SK-N-SH (cell line): ENCODE data around the gene MED14.

ENCODE experiments used
- CTCF ChIP-seq: fragments of 200-600 bp; sonication (generic); IDR thresholded peaks from 2 replicates; pipeline ENCODE4 v1.6.1; 2017; ENCODE audit warnings: antibody characterized with exemption, mild to moderate bottlenecking, moderate library complexity
- FOXM1 ChIP-seq: IDR thresholded peaks from 2 replicates; pipeline ENCODE4 v1.4.0; 2012; ENCODE audit warnings: low read depth, mild to moderate bottlenecking
- PBX3 ChIP-seq: IDR thresholded peaks from 2 replicates; pipeline ENCODE4; 2012
- POLR2AphosphoS5 ChIP-seq: IDR thresholded peaks from 2 replicates; pipeline ENCODE4 v1.6.1; 2012; ENCODE audit warnings: low read depth, low read length
- RAD21 ChIP-seq: IDR thresholded peaks from 2 replicates; pipeline ENCODE4 v1.6.1; 2012; ENCODE audit warnings: mild to moderate bottlenecking, low read length
- RCOR1 ChIP-seq: fragments of 150-350 bp; IDR thresholded peaks from 2 replicates; pipeline ENCODE4 v1.6.1; 2017; ENCODE audit warnings: antibody characterized with exemption, low read length
- SMC3 ChIP-seq: IDR thresholded peaks from 2 replicates; pipeline ENCODE4 v1.6.1; 2012; ENCODE audit warnings: low read depth, low read length, improper control_type of control experiment
- TAF1 ChIP-seq: IDR thresholded peaks from 2 replicates; pipeline ENCODE4 v1.6.1; 2012; ENCODE audit warnings: low read depth, mild to moderate bottlenecking, low read length, moderate library complexity, borderline replicate concordance
- TCF12 ChIP-seq: IDR thresholded peaks from 2 replicates; pipeline ENCODE4 v1.4.0; 2012

- TF ChIP-seq RAD21 (no peak), CTCF (no peak), PBX3 (no peak), RCOR1 (no peak), TAF1 (no peak), SMC3 (no peak), TCF12 (no peak), POLR2AphosphoS5 (no peak), FOXM1 (no peak)
Measured at GRCh38 chrX:40700640-40701342, 34.6 kb downstream of the MED14 start.
